H9 (cell line): ENCODE measurements around the gene SLPI. TPM values are rescaled to one million over a fixed set of nuclear protein-coding genes. Genes with fewer than 3 reads are reported as not detected.
A peak's percentile ranks its signal among the peaks of the same experiment; 100 is the strongest.

Source experiments
- DNase-seq: peaks from one replicate; pipeline ENCODE4 v3.0.0-alpha.2; 2017
- H2AFZ ChIP-seq: one replicate; pipeline ENCODE4 v1.6.1; 2013; ENCODE audit warnings: mild to moderate bottlenecking, low read length, control low read depth, moderate library complexity
- H2AK5ac ChIP-seq: 2 replicates; pipeline ENCODE4 v1.6.1; 2013; ENCODE audit warnings: low read length, control low read depth, mixed read lengths; ENCODE audit not compliant: insufficient read length
- H2BK120ac ChIP-seq: one replicate; pipeline ENCODE4 v1.6.1; 2013; ENCODE audit warnings: low read depth, mild to moderate bottlenecking, low read length, control low read depth, inconsistent platforms; ENCODE audit not compliant: poor library complexity, severe bottlenecking
- H2BK12ac ChIP-seq: 2 replicates; pipeline ENCODE4 v1.6.1; 2013; ENCODE audit warnings: low read length, control low read depth, mixed read lengths, low read depth; ENCODE audit not compliant: insufficient read length
- H2BK15ac ChIP-seq: 2 replicates; pipeline ENCODE4 v1.6.1; 2013; ENCODE audit warnings: low read depth, low read length, control low read depth
- H2BK20ac ChIP-seq: one replicate; pipeline ENCODE4 v1.6.1; 2013; ENCODE audit warnings: low read depth, mild to moderate bottlenecking, low read length, control low read depth, inconsistent platforms; ENCODE audit not compliant: poor library complexity, severe bottlenecking
- H2BK5ac ChIP-seq: 2 replicates; pipeline ENCODE4 v1.6.1; 2013; ENCODE audit warnings: low read length, control low read depth, mixed read lengths; ENCODE audit not compliant: insufficient read length
- H3K14ac ChIP-seq: 2 replicates; pipeline ENCODE4 v1.6.1; 2013; ENCODE audit warnings: low read length, control low read depth; ENCODE audit not compliant: insufficient read depth
- H3K18ac ChIP-seq: 2 replicates; pipeline ENCODE4 v1.6.1; 2013; ENCODE audit warnings: low read depth, mild to moderate bottlenecking, mixed read lengths, low read length, control low read depth; ENCODE audit not compliant: insufficient read length
- H3K23ac ChIP-seq: 2 replicates; pipeline ENCODE4 v1.6.1; 2013; ENCODE audit warnings: low read length, control low read depth, mixed read lengths, low read depth; ENCODE audit not compliant: insufficient read length
- H3K23me2 ChIP-seq: 2 replicates; pipeline ENCODE4 v1.6.1; 2013; ENCODE audit warnings: low read depth, mild to moderate bottlenecking, mixed read lengths, low read length, control low read depth; ENCODE audit not compliant: insufficient read length, poor library complexity, severe bottlenecking
- H3K27ac ChIP-seq: 2 replicates; pipeline ENCODE4 v1.5.1; 2013; ENCODE audit warnings: low read length, control low read depth, mixed read lengths, low read depth; ENCODE audit not compliant: insufficient read length
- H3K27me3 ChIP-seq: 2 replicates; pipeline ENCODE4 v1.6.1; 2013; ENCODE audit warnings: low read length, control low read depth, inconsistent platforms; ENCODE audit not compliant: insufficient read depth
- H3K4ac ChIP-seq: 2 replicates; pipeline ENCODE4 v1.6.1; 2013; ENCODE audit warnings: low read depth, mild to moderate bottlenecking, control low read depth, inconsistent platforms, low read length, moderate library complexity
- H3K4me1 ChIP-seq: 2 replicates; pipeline ENCODE4 v1.6.1; 2013; ENCODE audit warnings: low read length, control low read depth, inconsistent platforms; ENCODE audit not compliant: insufficient read depth
- H3K4me2 ChIP-seq: 2 replicates; pipeline ENCODE4 v1.6.1; 2013; ENCODE audit warnings: low read length, control low read depth, mixed read lengths; ENCODE audit not compliant: insufficient read length, insufficient read depth
- H3K56ac ChIP-seq: 2 replicates; pipeline ENCODE4 v1.6.1; 2013; ENCODE audit warnings: low read depth, mild to moderate bottlenecking, mixed read lengths, low read length, control low read depth; ENCODE audit not compliant: insufficient read length
- H3K79me1 ChIP-seq: 2 replicates; pipeline ENCODE4 v1.6.1; 2013; ENCODE audit warnings: low read depth, mild to moderate bottlenecking, moderate library complexity, low read length, control low read depth, inconsistent platforms; ENCODE audit not compliant: insufficient read depth, poor library complexity, severe bottlenecking
- H3K79me2 ChIP-seq: 2 replicates; pipeline ENCODE4 v1.6.1; 2013; ENCODE audit warnings: low read length, control low read depth, inconsistent platforms; ENCODE audit not compliant: insufficient read depth
- H3K9ac ChIP-seq: 2 replicates; pipeline ENCODE4 v1.6.1; 2013; ENCODE audit warnings: low read length, control low read depth, mixed read lengths; ENCODE audit not compliant: insufficient read length; ENCODE audit errors: extremely low read depth
- H3K9me3 ChIP-seq: one replicate; pipeline ENCODE4 v1.6.1; 2013; ENCODE audit warnings: low read depth, low read length, inconsistent platforms; ENCODE audit not compliant: control insufficient read depth
- H3T11ph ChIP-seq: one replicate; pipeline ENCODE4 v1.6.1; 2013; ENCODE audit warnings: mild to moderate bottlenecking, low read length, control low read depth, inconsistent platforms
- H4K20me1 ChIP-seq: one replicate; pipeline ENCODE4 v1.6.1; 2013; ENCODE audit not compliant: control insufficient read depth, insufficient read length, insufficient read depth
- H4K5ac ChIP-seq: 2 replicates; pipeline ENCODE4 v1.6.1; 2013; ENCODE audit warnings: low read depth, mild to moderate bottlenecking, mixed read lengths, low read length, control low read depth; ENCODE audit not compliant: insufficient read length
- H4K8ac ChIP-seq: replicated peaks from 2 replicates; pipeline ENCODE4 v1.6.1; 2013; ENCODE audit warnings: low read length, control low read depth, mixed read lengths, low read depth; ENCODE audit not compliant: insufficient read length
- H4K91ac ChIP-seq: 2 replicates; pipeline ENCODE4 v1.6.1; 2013; ENCODE audit warnings: low read depth, mild to moderate bottlenecking, moderate library complexity, mixed read lengths, low read length, control low read depth; ENCODE audit not compliant: insufficient read length
- H3K27ac Mint-ChIP-seq, 3 experiments: 2 replicates in 2 of 3; 3 replicates in 1 of 3; pipeline ENCODE4 v1.8.0; 2020 to 2021; ENCODE audit warnings: mixed read lengths in 3 of 3, mild to moderate bottlenecking in 1 of 3, moderate library complexity in 1 of 3
- H3K27me3 Mint-ChIP-seq: 2 replicates; pipeline ENCODE4 v1.8.0; 2021; ENCODE audit warnings: low read depth, mild to moderate bottlenecking, moderate library complexity, mixed read lengths
- H3K36me3 Mint-ChIP-seq, 3 experiments: 2 replicates in 2 of 3; 3 replicates in 1 of 3; pipeline ENCODE4 v1.8.0; 2020 to 2021; ENCODE audit warnings: low read depth in 3 of 3, mixed read lengths in 3 of 3; ENCODE audit not compliant: insufficient read depth in 1 of 3
- H3K4me1 Mint-ChIP-seq, 2 experiments: 2 replicates each; pipeline ENCODE4 v1.8.0; 2020; ENCODE audit warnings: mixed read lengths in 2 of 2
- H3K4me3 Mint-ChIP-seq, 2 experiments: 2 replicates in 1 of 2; 3 replicates in 1 of 2; pipeline ENCODE4 v1.8.0; 2020 to 2021; ENCODE audit warnings: mild to moderate bottlenecking in 2 of 2, mixed read lengths in 2 of 2, moderate library complexity in 1 of 2
- H3K9me3 Mint-ChIP-seq, 2 experiments: 2 replicates in 1 of 2; 3 replicates in 1 of 2; pipeline ENCODE4 v1.8.0; 2020; ENCODE audit warnings: mild to moderate bottlenecking in 2 of 2, mixed read lengths in 2 of 2, moderate library complexity in 1 of 2
- WGBS: extraction: QIAGEN DNeasy Blood & Tissue Kit; methylation state at CpG from one replicate; pipeline ENCODE4 v1.1.7; 2013; ENCODE audit warnings: missing lambda C conversion rate, low lambda C conversion rate, mixed read lengths; ENCODE audit not compliant: insufficient read length; ENCODE audit errors: extremely low coverage; 5-methylcytosine and 5-hydroxymethylcytosine counted together
- total RNA-seq: library from RNA; stranded (reverse); gene quantifications from 2 replicates; pipeline ENCODE4 v1.2.1, GENCODE V29; 2021
- TF ChIP-seq, protein P1 (sequence below): fragments of 200-600 bp; sonication (generic); conservative IDR thresholded peaks from 3 replicates; pipeline ENCODE4 v1.8.0; 2021; ENCODE audit warnings: antibody characterized with exemption, mild to moderate bottlenecking

SLPI gene
- total RNA-seq, 1 experiment from 2014 or later = not detected

DNA sequence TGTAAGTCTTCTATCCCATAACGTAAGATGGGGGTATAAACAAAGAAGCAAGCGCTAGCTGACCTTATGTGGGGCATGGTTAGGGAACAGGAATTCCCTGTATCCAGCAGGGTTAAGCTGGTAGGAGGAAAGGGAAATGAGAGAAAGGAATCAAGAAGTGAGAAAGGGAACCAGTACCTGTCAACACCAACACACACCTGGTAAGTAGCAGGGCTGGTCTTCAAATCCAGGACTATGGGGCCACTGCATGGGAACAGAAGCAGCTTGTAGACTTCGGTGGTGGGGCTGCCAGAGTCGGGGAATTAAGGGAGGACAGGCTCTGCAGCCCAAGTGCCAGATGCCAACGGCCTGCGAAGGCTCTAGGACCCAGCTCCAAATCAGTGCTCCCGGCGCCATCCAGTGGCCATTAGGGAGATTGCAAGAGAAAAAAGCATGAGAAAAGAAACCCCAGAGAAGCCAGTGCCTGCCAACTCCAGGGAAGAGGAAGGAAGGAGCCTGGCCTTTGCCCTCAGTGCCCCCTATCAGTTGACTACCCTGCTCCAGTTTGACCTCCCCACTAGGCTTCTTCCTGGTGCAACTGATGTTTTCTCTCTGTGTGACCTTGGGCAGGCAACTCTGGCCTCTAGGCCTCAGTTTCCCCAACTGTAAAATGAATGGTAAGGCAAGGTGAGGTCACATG is 36.5 kb upstream of the SLPI start:
- peaks cover 16 to 18% of the 10 kb centered on the region in 2 experiments for H3K9me3 Mint-ChIP-seq
- H2BK5ac ChIP-seq = no peak overlapping the region
- WGBS = no CpG with 5 or more reads among the region's 8 CpGs
- no peaks in the 10 kb centered on the region for H3K79me2 ChIP-seq
- no peak overlapping the region for H2BK12ac ChIP-seq
- H3K4me3 Mint-ChIP-seq = no peak overlapping the region
- H3T11ph ChIP-seq = no peak overlapping the region
- H2BK15ac ChIP-seq = no peak overlapping the region
- H3K36me3 Mint-ChIP-seq = peaks cover 5 to 15% (median 9%) of the 10 kb centered on the region in 3 experiments; a peak in 6 of 7 replicates
- H3K9me3 ChIP-seq = no peaks in the 10 kb centered on the region
- peaks cover 5% of the 10 kb centered on the region; the same call in 1 of the 2 replicates for H3K27me3 ChIP-seq
- TF ChIP-seq, protein P1, sequence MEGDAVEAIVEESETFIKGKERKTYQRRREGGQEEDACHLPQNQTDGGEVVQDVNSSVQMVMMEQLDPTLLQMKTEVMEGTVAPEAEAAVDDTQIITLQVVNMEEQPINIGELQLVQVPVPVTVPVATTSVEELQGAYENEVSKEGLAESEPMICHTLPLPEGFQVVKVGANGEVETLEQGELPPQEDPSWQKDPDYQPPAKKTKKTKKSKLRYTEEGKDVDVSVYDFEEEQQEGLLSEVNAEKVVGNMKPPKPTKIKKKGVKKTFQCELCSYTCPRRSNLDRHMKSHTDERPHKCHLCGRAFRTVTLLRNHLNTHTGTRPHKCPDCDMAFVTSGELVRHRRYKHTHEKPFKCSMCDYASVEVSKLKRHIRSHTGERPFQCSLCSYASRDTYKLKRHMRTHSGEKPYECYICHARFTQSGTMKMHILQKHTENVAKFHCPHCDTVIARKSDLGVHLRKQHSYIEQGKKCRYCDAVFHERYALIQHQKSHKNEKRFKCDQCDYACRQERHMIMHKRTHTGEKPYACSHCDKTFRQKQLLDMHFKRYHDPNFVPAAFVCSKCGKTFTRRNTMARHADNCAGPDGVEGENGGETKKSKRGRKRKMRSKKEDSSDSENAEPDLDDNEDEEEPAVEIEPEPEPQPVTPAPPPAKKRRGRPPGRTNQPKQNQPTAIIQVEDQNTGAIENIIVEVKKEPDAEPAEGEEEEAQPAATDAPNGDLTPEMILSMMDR = peak; percentile 91
- H2BK20ac ChIP-seq = no peak overlapping the region
- H4K20me1 ChIP-seq = no peaks in the 10 kb centered on the region
- no peak overlapping the region for H3K56ac ChIP-seq
- peaks cover 2% of the 10 kb centered on the region; the same call in 1 of the 2 replicates for H3K4me1 ChIP-seq
- H2AFZ ChIP-seq = no peak overlapping the region
- peaks cover 59% of the 10 kb centered on the region for H3K27me3 Mint-ChIP-seq
- no peak overlapping the region for H4K5ac ChIP-seq
- peaks cover 7% of the 10 kb centered on the region for H3K23me2 ChIP-seq
- no peak overlapping the region for H2BK120ac ChIP-seq
- H4K8ac ChIP-seq = no peak overlapping the region
- no peak overlapping the region for H2AK5ac ChIP-seq
- H4K91ac ChIP-seq = no peak overlapping the region
- H3K4me1 Mint-ChIP-seq = peaks cover 12 to 13% of the 10 kb centered on the region in 2 experiments
- H3K4ac ChIP-seq = no peak overlapping the region
- H3K14ac ChIP-seq = no peak overlapping the region
- H3K79me1 ChIP-seq = no peaks in the 10 kb centered on the region
- no peak overlapping the region for H3K27ac ChIP-seq
- peak; percentile 87 for DNase-seq
- H3K9ac ChIP-seq = no peak overlapping the region
- H3K27ac Mint-ChIP-seq = no peak overlapping the region
- H3K23ac ChIP-seq = no peak overlapping the region
- no peak overlapping the region for H3K18ac ChIP-seq
- H3K4me2 ChIP-seq = no peak overlapping the region
